Lower leg skin (tissue), 3 donors: ENCODE data around the gene CCDC149.

Experiments
- POLR2A ChIP-seq, 2 donors: fragments of 450-650 bp; IDR thresholded peaks; one replicate each; pipeline ENCODE4 v1.6.1; 2016 to 2017; ENCODE audit warnings: antibody characterized with exemption in 2 of 2, mild to moderate bottlenecking in 1 of 2, moderate library complexity in 1 of 2
- TF ChIP-seq, protein P1 (sequence below), 3 donors: fragments of 450-650 bp; IDR thresholded peaks; one replicate each; pipeline ENCODE4 v1.5.1; 2016; ENCODE audit warnings: antibody characterized with exemption in 3 of 3, mild to moderate bottlenecking in 3 of 3, moderate library complexity in 2 of 3

DNA sequence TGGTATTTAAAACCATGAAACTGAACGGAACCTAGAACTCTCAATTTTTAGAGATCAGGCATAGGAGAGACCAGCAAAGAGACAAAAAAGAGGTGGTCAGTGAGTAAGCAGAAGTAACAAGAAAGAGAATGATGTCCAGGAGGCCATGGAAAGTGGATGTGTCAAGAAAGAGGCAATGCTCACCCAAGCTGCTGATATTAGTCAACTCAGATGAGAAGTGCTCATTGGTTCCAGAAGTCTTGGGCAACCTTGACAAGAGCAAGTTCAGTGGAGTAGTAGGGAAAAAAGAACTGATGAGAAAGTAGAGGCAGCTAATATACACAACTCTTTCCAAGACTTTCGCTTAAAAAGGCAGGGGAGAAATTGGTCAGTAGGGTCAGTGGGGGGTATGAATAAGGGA is 23.0 kb upstream of the CCDC149 start:
- TF ChIP-seq, protein P1, sequence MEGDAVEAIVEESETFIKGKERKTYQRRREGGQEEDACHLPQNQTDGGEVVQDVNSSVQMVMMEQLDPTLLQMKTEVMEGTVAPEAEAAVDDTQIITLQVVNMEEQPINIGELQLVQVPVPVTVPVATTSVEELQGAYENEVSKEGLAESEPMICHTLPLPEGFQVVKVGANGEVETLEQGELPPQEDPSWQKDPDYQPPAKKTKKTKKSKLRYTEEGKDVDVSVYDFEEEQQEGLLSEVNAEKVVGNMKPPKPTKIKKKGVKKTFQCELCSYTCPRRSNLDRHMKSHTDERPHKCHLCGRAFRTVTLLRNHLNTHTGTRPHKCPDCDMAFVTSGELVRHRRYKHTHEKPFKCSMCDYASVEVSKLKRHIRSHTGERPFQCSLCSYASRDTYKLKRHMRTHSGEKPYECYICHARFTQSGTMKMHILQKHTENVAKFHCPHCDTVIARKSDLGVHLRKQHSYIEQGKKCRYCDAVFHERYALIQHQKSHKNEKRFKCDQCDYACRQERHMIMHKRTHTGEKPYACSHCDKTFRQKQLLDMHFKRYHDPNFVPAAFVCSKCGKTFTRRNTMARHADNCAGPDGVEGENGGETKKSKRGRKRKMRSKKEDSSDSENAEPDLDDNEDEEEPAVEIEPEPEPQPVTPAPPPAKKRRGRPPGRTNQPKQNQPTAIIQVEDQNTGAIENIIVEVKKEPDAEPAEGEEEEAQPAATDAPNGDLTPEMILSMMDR (IDR thresholded peaks at IDR 0.05): no peak
- TF ChIP-seq POLR2A (IDR thresholded peaks at IDR 0.05): no peak
